Central memory CD8-positive, alpha-beta T cell (primary cell): ENCODE data around the gene ST13.
"Not testable (repeated sequence)": the region's sequence is repeated elsewhere in the genome, so short reads cannot be mapped to it uniquely, and the experiment has no call there.

Experiments
- ATAC-seq: fragments of 150-1000 bp; cut with Tn5 transposase; replicated peaks from 2 replicates; pipeline ENCODE4 v1.10.0; 2022; ENCODE audit warnings: mild to moderate bottlenecking, moderate FRiP score, moderate number of reproducible peaks; ENCODE audit not compliant: poor library complexity, severe bottlenecking; ENCODE audit errors: extremely low read depth
- DNase-seq, 2 donors: peaks; one replicate each; pipeline ENCODE4 v3.0.0; 2021; ENCODE audit warnings: low spot score in 2 of 2
- H3K27ac Mint-ChIP-seq: one replicate; pipeline ENCODE4 v1.8.0; 2022; ENCODE audit warnings: low read depth, mild to moderate bottlenecking, moderate library complexity, mixed read lengths
- H3K27me3 Mint-ChIP-seq: one replicate; pipeline ENCODE4 v1.8.0; 2022; ENCODE audit warnings: mixed read lengths
- H3K36me3 Mint-ChIP-seq: one replicate; pipeline ENCODE4 v1.8.0; 2022; ENCODE audit warnings: mild to moderate bottlenecking, moderate library complexity, mixed read lengths; ENCODE audit not compliant: insufficient read depth
- H3K4me1 Mint-ChIP-seq: one replicate; pipeline ENCODE4 v1.8.0; 2022; ENCODE audit warnings: mixed read lengths
- H3K4me3 Mint-ChIP-seq: one replicate; pipeline ENCODE4 v1.8.0; 2022; ENCODE audit warnings: mild to moderate bottlenecking, moderate library complexity, mixed read lengths
- H3K9me3 Mint-ChIP-seq: one replicate; pipeline ENCODE4 v1.8.0; 2022; ENCODE audit warnings: mixed read lengths

Gene ST13

GRCh38 chr22:40826984-40827741, 29.3 kb downstream of the ST13 start:
- H3K27ac Mint-ChIP-seq, result no peak overlapping the region
- DNase-seq (no peak), ATAC-seq (no peak)
- no peaks in the 10 kb centered on the region for H3K9me3 Mint-ChIP-seq
- H3K4me3 Mint-ChIP-seq, result no peak overlapping the region
- peaks cover 42% of the 10 kb centered on the region for H3K36me3 Mint-ChIP-seq
- no peaks in the 10 kb centered on the region for H3K4me1 Mint-ChIP-seq
- H3K27me3 Mint-ChIP-seq, result no peaks in the 10 kb centered on the region

DNA sequence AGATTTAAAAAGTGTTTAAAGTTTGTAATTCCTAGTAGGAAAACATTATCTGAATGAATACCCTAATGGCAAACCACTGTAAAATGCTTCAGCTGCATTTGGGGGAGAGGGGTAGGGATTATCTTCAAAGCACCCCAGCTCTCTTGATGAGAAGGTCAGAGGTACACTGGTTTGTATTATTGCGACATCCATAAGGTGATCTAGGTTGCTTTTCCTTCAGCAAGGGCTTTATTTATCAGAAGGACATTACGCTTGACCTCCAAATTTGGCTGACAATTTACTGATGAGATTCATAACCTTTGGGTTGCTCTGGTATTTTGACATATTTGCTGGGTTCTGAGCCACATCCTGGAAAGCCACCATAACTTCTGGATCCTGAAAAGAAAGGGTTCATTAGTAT, 30.1 kb downstream of the ST13 start:
- not testable (repeated sequence) for H3K4me3 Mint-ChIP-seq, H3K27ac Mint-ChIP-seq, H3K4me1 Mint-ChIP-seq, H3K27me3 Mint-ChIP-seq, DNase-seq, H3K9me3 Mint-ChIP-seq, ATAC-seq
- H3K36me3 Mint-ChIP-seq, result peaks cover 36% of the 10 kb centered on the region

- no peak overlapping the region for H3K27ac Mint-ChIP-seq
- H3K9me3 Mint-ChIP-seq, result no peaks in the 10 kb centered on the region
- no peak for ATAC-seq
- H3K4me3 Mint-ChIP-seq, result no peak overlapping the region
- peaks cover 4% of the 10 kb centered on the region for H3K4me1 Mint-ChIP-seq
- peaks cover 27% of the 10 kb centered on the region for H3K36me3 Mint-ChIP-seq
- no peak for DNase-seq
- no peaks in the 10 kb centered on the region for H3K27me3 Mint-ChIP-seq
These were observed 33.0 kb downstream of the ST13 start for GRCh38 chr22:40823426-40823825.

DNA sequence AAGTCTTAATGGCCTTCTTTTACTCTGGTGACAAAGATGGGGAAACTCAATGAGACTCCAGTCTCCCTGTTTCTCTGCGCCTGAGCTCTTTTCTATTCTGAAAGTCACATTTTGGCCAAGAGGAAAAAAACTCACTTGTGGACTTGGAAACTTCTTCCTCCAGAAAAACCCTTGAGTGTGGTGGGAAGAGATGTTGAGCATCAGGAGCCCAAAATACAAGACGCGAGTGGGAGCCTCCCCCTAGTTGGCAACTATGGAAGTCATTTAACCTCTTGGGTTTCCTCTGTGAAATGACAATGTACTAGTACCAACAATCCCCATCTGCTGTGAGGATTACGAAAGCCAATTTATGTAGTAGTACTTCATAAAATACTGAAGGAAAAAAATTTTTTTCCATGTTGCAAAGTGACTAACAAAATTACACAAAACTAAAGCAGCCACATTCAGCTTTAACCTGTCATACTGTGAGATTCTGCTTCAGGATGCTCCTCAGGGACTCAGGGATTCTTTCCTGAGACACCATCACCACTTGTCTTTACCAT, 36.8 kb downstream of the ST13 start:
- ATAC-seq (no peak), DNase-seq (no peak)
- Mint-ChIP-seq H3K27ac (no peak overlapping the region), H3K27me3 (no peaks in the 10 kb centered on the region), H3K36me3 (peaks cover 14% of the 10 kb centered on the region), H3K4me3 (peak overlapping the region; percentile 76), H3K4me1 (peaks cover 24% of the 10 kb centered on the region), H3K9me3 (no peaks in the 10 kb centered on the region)

- Mint-ChIP-seq H3K27me3 (no peaks in the 10 kb centered on the region), H3K27ac (peak within 1 kb of the TSS; percentile 69), H3K4me1 (peaks cover 24% of the 10 kb centered on the region), H3K4me3 (peak within 1 kb of the TSS; percentile 76), H3K9me3 (no peaks in the 10 kb centered on the region), H3K36me3 (peaks cover 13% of the 10 kb centered on the region)
- peak; percentile 69 for DNase-seq
- ATAC-seq, result peak; percentile 90
These were observed 37.5 kb downstream of the ST13 start, which contains the start of gene SLC25A17 for GRCh38 chr22:40818747-40819598. TSS of gene SLC25A17 (minus strand) at chr22:40819346. CDS start at chr22:40819248, 98 bp downstream.

DNA sequence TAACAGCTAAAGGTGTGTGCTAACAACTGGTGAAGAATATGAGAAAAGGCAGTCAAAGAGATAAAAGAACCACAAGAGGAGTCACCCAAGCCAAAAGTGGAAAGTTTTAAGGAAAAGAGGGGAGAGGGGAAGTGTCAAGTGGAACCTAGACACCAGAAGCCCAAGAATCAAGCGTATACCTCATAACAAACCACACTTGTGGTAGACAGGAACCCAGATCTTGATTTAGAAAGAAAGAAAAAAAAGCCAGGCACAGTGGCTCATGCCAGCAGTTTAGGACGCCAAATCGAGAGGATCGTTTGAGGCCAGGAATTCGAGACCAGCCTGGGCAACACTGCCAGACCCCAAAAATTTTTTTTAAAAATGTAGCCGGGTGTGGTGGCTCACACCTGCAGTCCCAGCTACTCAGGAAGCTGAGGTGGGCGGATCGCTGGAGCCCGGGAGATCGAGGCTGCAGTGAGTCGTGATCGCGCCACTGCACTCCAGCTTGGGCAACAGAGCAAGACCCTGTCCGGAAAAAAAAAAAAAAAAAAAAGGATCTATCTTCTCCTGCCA, 38.2 kb downstream of the ST13 start:
- ATAC-seq (peak; percentile 10), DNase-seq (no peak)
- H3K4me3 Mint-ChIP-seq, result peak overlapping the region; percentile 76
- H3K27me3 Mint-ChIP-seq, result no peaks in the 10 kb centered on the region
- peak overlapping the region; percentile 69 for H3K27ac Mint-ChIP-seq
- H3K4me1 Mint-ChIP-seq, result peaks cover 24% of the 10 kb centered on the region
- H3K36me3 Mint-ChIP-seq, result peaks cover 7% of the 10 kb centered on the region
- H3K9me3 Mint-ChIP-seq, result no peaks in the 10 kb centered on the region

DNA sequence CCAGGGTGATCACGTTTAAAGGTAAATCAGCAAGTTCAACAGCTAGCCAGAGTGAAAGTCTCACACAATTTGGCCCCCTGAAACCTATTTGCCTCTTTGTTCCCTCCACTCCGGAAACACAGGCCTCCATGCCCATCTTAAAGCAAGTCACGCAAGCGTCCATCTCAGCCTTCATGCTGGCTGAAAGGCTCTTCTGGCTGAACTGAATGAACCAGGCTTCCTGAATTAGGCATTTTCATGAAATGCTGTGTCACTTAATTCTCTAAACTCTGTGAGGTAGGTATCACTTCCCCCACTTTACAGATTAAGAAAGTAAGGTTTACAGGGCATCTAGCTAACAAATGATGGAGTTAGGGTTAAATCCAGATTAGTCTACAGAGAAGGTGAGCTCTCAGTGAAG, 38.7 kb downstream of the ST13 start:
- ATAC-seq, result no peak
- Mint-ChIP-seq H3K36me3 (peaks cover 9% of the 10 kb centered on the region), H3K9me3 (no peaks in the 10 kb centered on the region), H3K27me3 (no peaks in the 10 kb centered on the region), H3K4me3 (peak overlapping the region; percentile 76), H3K27ac (peak overlapping the region; percentile 69), H3K4me1 (peaks cover 24% of the 10 kb centered on the region)
- DNase-seq, result no peak

DNA sequence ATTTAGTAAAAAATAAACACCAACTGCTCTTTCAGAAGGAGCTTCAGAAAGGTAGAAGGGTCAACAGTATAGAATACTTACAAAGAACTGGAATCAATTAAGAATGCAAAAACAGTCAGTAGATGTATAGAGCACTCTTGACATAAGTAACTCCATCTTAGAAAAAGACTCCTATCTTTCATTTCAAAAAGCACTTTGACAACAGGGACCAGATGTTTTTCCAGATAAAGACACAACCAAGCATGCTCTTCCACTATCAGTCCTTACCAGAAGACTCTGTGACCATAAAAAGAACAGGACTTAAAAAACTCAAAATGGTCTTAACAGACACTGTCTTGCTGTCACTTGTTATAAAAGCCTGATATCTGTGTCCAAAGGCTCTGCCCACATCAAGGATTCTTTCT, 42.5 kb downstream of the ST13 start:
- DNase-seq (no peak), ATAC-seq (no peak)
- Mint-ChIP-seq H3K36me3 (peaks cover 9% of the 10 kb centered on the region), H3K27ac (no peak overlapping the region), H3K27me3 (no peaks in the 10 kb centered on the region), H3K9me3 (no peaks in the 10 kb centered on the region), H3K4me3 (no peak overlapping the region), H3K4me1 (peaks cover 29% of the 10 kb centered on the region)

DNA sequence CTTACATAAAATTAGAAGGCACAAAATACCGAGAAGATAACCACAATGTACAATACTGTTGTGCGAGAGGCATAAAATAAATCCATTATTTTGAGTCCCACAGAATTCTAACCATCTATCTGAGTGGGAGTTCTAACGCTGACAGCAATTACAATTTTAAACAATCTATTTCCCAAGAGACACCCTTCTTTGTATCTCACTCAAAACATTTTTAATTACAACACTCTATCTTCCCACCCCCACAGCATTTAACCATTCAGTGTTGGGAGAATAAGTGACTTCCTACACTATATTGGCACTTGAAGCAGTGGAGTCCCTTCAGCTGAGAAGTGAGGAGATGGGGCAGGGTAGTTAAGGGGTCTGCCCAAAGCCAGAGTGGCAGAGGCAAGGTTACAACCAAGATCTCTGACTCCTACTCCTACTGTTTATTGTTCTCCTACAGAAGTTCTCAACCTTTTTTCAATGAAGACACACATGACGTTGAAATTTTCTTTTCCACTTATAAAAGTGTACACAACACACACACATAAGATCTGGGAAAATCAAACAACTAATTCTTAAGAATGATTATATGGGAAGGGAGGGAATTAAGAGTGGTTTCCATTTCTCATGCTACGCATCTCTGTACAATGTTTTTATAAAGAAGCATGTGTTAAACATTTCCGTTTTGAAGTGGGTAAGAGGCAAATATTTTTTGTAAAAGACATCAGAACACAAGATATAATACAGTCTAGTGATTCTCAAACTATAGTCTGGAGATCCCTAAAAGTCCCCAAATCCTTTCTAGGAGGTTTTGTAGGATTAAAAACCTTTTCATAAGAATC, 48.2 kb downstream of the ST13 start:
- ATAC-seq (no peak), DNase-seq (no peak)
- Mint-ChIP-seq H3K4me3 (no peak overlapping the region), H3K36me3 (peaks cover 7% of the 10 kb centered on the region), H3K9me3 (no peaks in the 10 kb centered on the region), H3K4me1 (peaks cover 12% of the 10 kb centered on the region), H3K27ac (peak overlapping the region; percentile 25), H3K27me3 (no peaks in the 10 kb centered on the region)

GRCh38 chr22:40806711-40807110, 49.7 kb downstream of the ST13 start:
- DNase-seq (no peak), ATAC-seq (no peak)
- Mint-ChIP-seq H3K27ac (no peak overlapping the region), H3K36me3 (peaks cover 5% of the 10 kb centered on the region), H3K4me3 (no peak overlapping the region), H3K4me1 (peaks cover 7% of the 10 kb centered on the region), H3K9me3 (no peaks in the 10 kb centered on the region), H3K27me3 (no peaks in the 10 kb centered on the region)

GRCh38 chr22:40805699-40806203, 50.7 kb downstream of the ST13 start:
- Mint-ChIP-seq H3K4me1 (peaks cover 7% of the 10 kb centered on the region), H3K9me3 (no peaks in the 10 kb centered on the region)
- no peak for ATAC-seq

GRCh38 chr22:40805239-40805638, 51.2 kb downstream of the ST13 start:
- H3K27me3 Mint-ChIP-seq, result no peaks in the 10 kb centered on the region
- peaks cover 3% of the 10 kb centered on the region for H3K36me3 Mint-ChIP-seq
- DNase-seq, result no peak
- no peaks in the 10 kb centered on the region for H3K9me3 Mint-ChIP-seq
- no peak overlapping the region for H3K4me3 Mint-ChIP-seq
- ATAC-seq, result no peak
- peaks cover 7% of the 10 kb centered on the region for H3K4me1 Mint-ChIP-seq
- H3K27ac Mint-ChIP-seq, result peak overlapping the region; percentile 23

More at GRCh38 chr22:40805699-40806203, 50.7 kb downstream of the ST13 start:
- Mint-ChIP-seq H3K36me3 (peaks cover 3% of the 10 kb centered on the region), H3K4me3 (no peak overlapping the region), H3K27me3 (no peaks in the 10 kb centered on the region), H3K27ac (no peak overlapping the region)
- DNase-seq, result no peak
